GM06990 (cell line): ENCODE results near the gene IRX5.

ENCODE experiments used
- DNase-seq: peaks from one replicate; pipeline ENCODE4 v3.0.0-alpha.2; 2011; ENCODE audit not compliant: insufficient read length; ENCODE audit errors: extremely low read depth
- H3K27me3 ChIP-seq: replicated peaks from 2 replicates; pipeline ENCODE4 v1.6.0; 2011; ENCODE audit warnings: low read length; ENCODE audit not compliant: control insufficient read depth, insufficient read depth
- H3K36me3 ChIP-seq: 2 replicates; pipeline ENCODE4 v1.5.1; 2011; ENCODE audit warnings: low read length; ENCODE audit not compliant: control insufficient read depth, insufficient read depth
- H3K4me3 ChIP-seq: replicated peaks from 2 replicates; pipeline ENCODE4 v1.5.1; 2011; ENCODE audit warnings: low read depth, mild to moderate bottlenecking, control low read depth, low read length
- TF ChIP-seq, protein P1 (sequence below): IDR thresholded peaks from 2 replicates; pipeline ENCODE4 v1.5.1; 2011; ENCODE audit warnings: low read length, control low read depth, mild to moderate bottlenecking, inconsistent platforms; ENCODE audit not compliant: insufficient read depth, poor library complexity, severe bottlenecking

Gene IRX5

DNA sequence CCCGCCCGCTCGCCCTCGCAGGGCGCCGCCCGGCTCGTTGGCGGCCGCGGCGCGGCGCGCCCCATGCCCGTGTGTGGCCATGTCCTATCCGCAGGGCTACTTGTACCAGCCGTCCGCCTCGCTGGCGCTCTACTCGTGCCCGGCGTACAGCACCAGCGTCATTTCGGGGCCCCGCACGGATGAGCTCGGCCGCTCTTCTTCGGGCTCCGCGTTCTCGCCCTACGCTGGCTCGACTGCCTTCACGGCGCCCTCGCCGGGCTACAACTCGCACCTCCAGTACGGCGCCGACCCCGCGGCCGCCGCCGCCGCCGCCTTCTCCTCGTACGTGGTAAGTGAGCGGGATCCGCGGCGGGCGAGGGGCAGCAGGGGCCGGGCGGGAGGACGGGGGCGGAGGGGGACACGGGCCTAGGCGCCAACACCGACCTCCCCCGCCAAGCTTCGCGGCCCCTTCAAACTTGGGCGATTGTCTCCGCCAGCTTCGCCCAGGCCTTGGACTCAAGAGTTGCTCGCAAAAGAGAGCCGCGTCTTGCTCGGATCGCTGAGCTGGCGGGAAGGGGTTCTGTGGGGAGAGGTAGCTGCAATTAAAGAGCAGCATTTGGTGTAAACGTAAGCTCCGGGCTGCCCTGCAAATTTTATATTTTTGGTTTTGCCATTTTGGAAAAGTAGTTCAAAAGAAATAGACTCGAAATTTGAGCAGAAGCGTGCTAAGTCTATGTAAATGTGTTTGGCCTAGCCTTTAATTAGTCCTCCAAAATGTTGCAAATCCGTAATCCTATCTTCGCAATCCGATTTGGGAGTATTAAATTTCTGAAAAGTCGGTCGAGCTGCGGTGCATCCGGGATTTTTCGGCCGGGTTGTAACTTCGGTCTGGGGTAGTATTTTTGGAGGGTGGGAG, 702 bp downstream of the IRX5 start:
- Histone ChIP-seq H3K4me3 (no peak overlapping the region), H3K27me3 (no peaks in the 10 kb centered on the region; the same call in 1 of the 2 replicates), H3K36me3 (no peaks in the 10 kb centered on the region)
- TF ChIP-seq, protein P1, sequence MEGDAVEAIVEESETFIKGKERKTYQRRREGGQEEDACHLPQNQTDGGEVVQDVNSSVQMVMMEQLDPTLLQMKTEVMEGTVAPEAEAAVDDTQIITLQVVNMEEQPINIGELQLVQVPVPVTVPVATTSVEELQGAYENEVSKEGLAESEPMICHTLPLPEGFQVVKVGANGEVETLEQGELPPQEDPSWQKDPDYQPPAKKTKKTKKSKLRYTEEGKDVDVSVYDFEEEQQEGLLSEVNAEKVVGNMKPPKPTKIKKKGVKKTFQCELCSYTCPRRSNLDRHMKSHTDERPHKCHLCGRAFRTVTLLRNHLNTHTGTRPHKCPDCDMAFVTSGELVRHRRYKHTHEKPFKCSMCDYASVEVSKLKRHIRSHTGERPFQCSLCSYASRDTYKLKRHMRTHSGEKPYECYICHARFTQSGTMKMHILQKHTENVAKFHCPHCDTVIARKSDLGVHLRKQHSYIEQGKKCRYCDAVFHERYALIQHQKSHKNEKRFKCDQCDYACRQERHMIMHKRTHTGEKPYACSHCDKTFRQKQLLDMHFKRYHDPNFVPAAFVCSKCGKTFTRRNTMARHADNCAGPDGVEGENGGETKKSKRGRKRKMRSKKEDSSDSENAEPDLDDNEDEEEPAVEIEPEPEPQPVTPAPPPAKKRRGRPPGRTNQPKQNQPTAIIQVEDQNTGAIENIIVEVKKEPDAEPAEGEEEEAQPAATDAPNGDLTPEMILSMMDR = no peak
- no peak for DNase-seq

DNA sequence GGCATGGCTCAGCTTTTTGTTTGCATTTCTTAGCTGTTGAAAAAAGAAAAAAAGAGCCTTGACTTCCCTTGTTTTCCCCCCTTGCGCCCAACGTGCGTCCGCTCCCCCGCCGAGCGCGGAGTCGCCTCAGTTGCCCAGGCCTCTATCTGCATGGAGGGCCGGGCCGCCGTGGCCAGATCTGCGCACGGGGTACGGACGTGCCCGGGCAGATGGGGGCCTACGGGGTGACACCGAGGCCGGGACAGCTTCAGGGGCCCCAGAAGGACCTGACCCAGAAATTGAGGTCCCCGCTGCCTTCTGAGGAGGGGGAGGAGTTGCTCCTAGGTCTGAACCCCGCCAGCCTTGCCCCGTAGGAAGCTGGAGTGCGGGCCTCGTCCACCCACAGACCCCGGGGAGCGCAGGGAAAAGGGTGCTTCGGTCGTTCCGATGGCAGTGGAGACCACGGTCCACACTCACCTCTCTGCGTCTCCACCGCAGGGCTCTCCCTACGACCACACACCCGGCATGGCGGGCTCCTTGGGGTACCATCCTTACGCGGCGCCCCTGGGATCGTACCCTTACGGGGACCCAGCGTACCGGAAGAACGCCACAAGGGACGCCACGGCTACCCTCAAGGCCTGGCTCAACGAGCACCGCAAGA, 1.5 kb downstream of the IRX5 start:
- TF ChIP-seq, protein P1 = no peak
- H3K4me3 ChIP-seq = no peak overlapping the region
- DNase-seq = no peak
- no peaks in the 10 kb centered on the region for H3K36me3 ChIP-seq
- H3K27me3 ChIP-seq = no peaks in the 10 kb centered on the region; the same call in none of the 2 replicates

DNA sequence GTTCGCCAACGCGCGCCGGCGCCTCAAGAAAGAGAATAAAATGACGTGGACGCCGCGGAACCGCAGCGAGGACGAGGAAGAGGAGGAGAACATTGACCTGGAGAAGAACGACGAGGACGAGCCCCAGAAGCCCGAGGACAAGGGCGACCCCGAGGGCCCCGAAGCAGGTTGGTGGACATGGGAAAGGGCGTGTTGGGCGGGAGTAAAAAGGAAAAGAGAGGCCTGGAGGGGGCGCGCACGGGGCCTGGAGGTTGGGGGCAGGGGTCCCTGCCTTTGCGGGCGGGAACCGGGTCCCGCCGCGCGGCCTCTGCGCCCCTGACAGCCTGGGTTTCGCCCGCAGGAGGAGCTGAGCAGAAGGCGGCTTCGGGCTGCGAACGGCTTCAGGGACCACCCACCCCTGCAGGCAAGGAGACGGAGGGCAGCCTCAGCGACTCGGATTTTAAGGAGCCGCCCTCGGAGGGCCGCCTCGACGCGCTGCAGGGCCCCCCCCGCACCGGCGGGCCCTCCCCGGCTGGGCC, 2.1 kb downstream of the IRX5 start:
- TF ChIP-seq, protein P1 = no peak
- no peaks in the 10 kb centered on the region for H3K36me3 ChIP-seq
- H3K4me3 ChIP-seq = no peak overlapping the region
- H3K27me3 ChIP-seq = no peaks in the 10 kb centered on the region; the same call in none of the 2 replicates
- DNase-seq = no peak

- Histone ChIP-seq H3K27me3 (no peaks in the 10 kb centered on the region; the same call in none of the 2 replicates), H3K36me3 (no peaks in the 10 kb centered on the region), H3K4me3 (no peak overlapping the region)
- TF ChIP-seq, protein P1 = no peak
- no peak for DNase-seq
These were observed 2.8 kb downstream of the IRX5 start for GRCh38 chr16:54933281-54934011.

DNA sequence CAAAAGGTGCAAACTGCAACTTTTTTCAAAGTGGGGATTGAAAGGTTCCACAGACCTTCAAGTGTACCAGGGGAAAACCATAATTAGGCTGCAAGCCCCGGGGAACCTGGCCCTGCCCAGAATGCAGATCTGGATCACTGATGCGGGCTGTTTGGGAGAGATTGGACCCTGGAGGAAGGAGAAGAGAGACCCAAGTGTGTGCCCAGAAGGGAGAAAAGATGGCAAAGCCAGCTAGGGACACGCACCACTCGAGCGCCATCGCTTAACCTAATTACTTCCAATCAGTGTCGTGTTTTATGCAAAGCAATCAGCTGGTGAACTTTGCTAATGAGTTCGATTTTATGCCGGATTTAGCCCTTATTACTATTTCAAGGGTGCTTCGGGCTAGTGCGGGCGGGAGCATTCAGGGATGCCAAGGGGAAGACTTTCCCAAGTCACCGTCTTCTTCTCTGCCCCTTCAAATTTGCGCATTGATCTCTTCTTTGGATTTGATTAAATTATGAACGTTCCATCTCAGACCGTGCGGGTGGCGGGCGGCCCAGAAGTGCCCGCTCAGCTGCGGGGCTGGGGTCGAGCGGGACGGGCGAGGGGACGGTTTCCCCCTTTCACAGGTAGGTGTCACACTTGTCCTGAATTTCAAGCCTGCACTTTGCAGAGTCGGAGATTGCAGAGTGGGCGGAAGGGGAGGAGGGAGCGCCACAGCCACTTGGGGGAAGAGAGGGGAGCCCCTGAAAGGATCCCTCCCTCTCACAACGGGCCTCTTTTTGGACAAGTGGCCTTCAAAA, 4.0 kb downstream of the IRX5 start:
- H3K36me3 ChIP-seq = no peaks in the 10 kb centered on the region
- H3K4me3 ChIP-seq = no peak overlapping the region
- TF ChIP-seq, protein P1 = no peak
- no peaks in the 10 kb centered on the region; the same call in none of the 2 replicates for H3K27me3 ChIP-seq
- no peak for DNase-seq
